ENCODE data around the gene LAMA3.

Gene LAMA3

DNA sequence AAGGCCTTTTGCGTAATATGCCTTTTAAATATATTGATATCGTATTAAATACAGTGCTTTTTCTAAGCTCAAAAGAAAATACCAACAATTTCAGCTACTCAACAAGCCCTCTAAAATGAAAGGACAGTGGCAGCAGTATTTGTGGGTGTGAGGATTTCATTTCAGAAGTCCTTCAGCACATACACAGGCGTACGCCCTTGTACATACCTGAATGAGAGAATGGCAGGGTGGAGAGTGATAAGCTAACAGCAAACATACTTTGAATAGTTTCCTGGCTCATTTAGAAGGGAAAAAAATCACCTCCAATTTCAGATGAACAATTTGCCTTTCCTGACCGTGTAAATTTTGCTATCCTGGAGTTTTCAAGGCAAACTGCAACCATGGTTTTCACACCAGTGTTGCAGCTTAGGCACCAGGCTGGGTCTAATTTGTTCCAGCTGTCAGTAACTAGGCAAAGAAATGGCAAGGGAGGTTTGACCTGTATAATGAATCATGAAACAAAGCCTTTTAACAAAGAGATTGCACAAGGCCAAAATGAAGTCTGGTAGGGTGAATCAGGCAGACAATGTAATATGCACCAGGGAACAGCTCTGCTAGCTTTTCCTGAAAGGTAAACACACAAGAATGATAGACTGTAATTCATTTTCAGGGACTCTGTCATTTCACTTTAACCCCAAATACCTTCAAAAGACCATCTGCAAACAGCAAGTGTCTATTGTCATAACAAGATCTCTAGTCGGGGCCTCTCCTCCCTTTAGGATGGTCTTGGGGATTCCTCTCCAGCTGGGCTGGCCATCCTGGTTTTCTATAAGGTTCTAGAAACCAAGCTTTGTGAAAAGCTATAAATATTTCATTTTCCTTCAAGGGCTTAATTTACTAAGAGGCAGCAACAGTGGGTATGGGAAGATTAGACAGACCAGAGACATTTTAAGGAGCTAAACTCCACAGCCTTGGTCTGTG lies 38.0 kb upstream of the LAMA3 start:
- Histone ChIP-seq H3K4me3 (ENCODE audit: low read depth, low read length) (no peak overlapping the region), H3K9ac (ENCODE audit: low read depth, low read length) (no peak overlapping the region), H3K27ac (ENCODE audit: low read depth, low read length) (no peak overlapping the region), H3K36me3 (ENCODE audit: control insufficient read depth, insufficient read depth, low read length) (no peaks in the 10 kb centered on the region), H3K9me3 (ENCODE audit: control insufficient read depth, insufficient read depth, low read length) (no peaks in the 10 kb centered on the region), H3K4me1 (ENCODE audit: control insufficient read depth, insufficient read depth, low read length) (peaks cover 8% of the 10 kb centered on the region), H3K27me3 (ENCODE audit: control insufficient read depth, insufficient read depth, low read length) (no peaks in the 10 kb centered on the region)

DNA sequence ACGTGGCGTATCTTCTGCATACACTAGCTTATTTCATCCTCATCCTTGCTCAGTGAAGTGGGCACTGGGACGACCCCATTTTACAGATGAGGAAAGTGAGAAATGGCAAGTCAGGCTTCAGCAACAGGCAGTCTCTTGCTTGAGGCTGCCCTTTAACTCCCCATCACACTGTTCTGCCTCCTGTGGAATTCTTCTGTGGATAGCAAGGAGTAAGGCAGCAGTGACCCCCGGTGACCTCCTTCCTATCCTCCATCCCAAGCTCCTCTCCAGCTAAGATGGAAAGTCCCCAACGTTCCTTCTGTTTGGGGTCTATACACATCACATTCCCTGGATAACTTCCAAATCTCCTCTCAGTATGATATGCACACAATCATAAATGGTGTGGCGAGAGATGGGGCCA lies 37.0 kb upstream of the LAMA3 start:
- H3K27ac ChIP-seq (ENCODE audit: low read depth, low read length) = no peak overlapping the region
- peaks cover 8% of the 10 kb centered on the region for H3K4me1 ChIP-seq (ENCODE audit: control insufficient read depth, insufficient read depth, low read length)
- no peaks in the 10 kb centered on the region for H3K36me3 ChIP-seq (ENCODE audit: control insufficient read depth, insufficient read depth, low read length)
- no peak overlapping the region for H3K9ac ChIP-seq (ENCODE audit: low read depth, low read length)
- H3K4me3 ChIP-seq (ENCODE audit: low read depth, low read length) = no peak overlapping the region
- no peaks in the 10 kb centered on the region for H3K27me3 ChIP-seq (ENCODE audit: control insufficient read depth, insufficient read depth, low read length)
- H3K9me3 ChIP-seq (ENCODE audit: control insufficient read depth, insufficient read depth, low read length) = no peaks in the 10 kb centered on the region

DNA sequence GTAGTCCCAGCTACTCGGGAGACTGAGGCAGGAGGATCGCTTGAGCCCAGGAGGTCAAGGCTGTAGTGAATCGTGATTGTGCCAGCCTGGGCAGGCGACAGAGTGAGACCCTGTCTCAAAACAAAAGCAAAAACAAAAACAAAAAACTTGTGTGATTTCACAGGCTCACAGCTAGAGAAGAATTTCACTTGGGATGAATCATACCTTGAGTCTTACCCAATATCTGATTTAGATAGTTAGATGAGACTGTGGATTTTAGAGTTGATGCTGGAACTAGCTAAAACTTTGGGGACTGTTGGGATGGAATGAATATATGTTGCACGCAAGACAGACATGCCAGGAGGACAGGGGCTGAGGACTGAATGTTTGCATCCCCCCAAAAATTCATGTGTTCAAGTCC lies 31.0 kb upstream of the LAMA3 start:
- Histone ChIP-seq H3K4me3 (ENCODE audit: low read depth, low read length) (no peak overlapping the region), H3K9ac (ENCODE audit: low read depth, low read length) (no peak overlapping the region), H3K36me3 (ENCODE audit: control insufficient read depth, insufficient read depth, low read length) (no peaks in the 10 kb centered on the region), H3K27me3 (ENCODE audit: control insufficient read depth, insufficient read depth, low read length) (peaks cover 9% of the 10 kb centered on the region), H3K4me1 (ENCODE audit: control insufficient read depth, insufficient read depth, low read length) (peaks cover 21% of the 10 kb centered on the region), H3K27ac (ENCODE audit: low read depth, low read length) (no peak overlapping the region), H3K9me3 (ENCODE audit: control insufficient read depth, insufficient read depth, low read length) (no peaks in the 10 kb centered on the region)

DNA sequence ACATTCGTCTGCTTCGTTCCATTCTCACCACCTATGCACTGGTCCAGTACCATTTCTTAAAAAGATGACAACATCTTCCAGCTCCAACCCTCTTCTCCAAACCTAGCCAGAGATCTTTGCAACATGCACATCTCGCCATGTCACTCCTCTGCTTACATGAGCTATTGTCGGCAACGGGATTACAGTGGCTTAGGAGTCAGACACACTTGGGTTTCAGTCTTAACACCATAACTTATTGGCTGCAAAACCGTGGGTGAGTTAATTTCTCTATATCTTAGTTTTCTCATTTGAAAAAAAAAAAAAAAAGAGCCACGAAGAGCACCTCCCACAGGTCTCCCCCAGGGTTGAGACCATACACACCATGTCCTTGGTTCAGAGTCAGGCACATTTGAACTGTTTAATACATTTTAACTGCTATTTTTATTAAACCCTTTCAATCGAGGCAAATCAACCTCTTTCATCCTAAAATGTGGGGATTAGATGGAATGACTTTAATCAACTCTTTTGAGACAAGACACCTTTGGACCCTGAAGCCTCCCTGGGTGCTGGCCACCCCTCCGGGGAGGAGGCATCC lies 27.4 kb upstream of the LAMA3 start:
- Histone ChIP-seq H3K4me1 (ENCODE audit: control insufficient read depth, insufficient read depth, low read length) (peaks cover 22% of the 10 kb centered on the region), H3K4me3 (ENCODE audit: low read depth, low read length) (peak overlapping the region; percentile 74), H3K36me3 (ENCODE audit: control insufficient read depth, insufficient read depth, low read length) (no peaks in the 10 kb centered on the region), H3K27ac (ENCODE audit: low read depth, low read length) (no peak overlapping the region), H3K9ac (ENCODE audit: low read depth, low read length) (no peak overlapping the region), H3K9me3 (ENCODE audit: control insufficient read depth, insufficient read depth, low read length) (no peaks in the 10 kb centered on the region), H3K27me3 (ENCODE audit: control insufficient read depth, insufficient read depth, low read length) (peaks cover 9% of the 10 kb centered on the region)

DNA sequence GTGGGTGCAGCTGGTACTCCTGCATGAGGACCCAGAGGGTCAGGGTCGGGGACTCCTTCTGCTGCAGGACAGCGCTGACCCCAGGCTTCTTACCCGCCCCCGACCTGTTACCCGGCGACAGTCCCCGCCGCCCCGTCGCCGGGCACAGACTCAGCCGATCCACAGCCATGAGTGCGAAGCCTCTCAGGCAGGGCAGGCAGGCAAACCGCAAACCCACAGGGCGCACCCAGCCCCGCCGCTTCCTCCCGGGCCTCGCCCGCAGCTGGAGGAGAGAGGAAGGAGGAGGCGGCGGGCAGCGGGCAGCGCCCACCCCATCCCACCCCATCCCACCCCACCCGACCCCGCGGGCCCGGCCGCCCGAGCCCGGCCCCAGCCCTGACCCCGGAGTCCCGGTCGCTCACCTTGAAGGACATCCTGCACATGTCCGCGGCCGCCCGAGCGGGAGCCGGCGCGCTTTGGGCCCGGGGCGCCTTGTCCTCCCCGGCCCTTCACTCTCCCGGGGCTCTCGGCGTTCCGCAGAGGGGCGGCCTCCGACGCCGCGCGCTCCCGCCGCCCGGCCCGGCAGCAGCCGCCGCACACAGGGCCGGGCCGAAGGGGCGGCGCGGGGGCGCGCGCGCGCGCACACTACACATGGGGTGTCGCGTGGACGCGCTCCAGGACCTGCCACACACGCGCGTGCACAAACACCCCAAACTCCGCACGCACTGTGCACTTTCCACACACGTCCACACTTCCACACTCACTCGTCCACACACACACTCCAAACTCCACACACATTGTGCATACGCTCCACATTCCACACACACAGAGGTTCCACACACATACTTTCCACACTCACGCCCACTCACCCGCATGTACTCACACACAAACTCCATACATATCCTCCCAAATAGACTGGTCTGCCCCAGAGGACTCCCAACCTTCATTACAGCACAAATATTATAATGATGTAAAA lies 26.7 kb upstream of the LAMA3 start, which contains the start of gene ANKRD29:
Gene ANKRD29, minus strand, starts transcription at position 603 of the 955 bp plus-strand sequence. Its CDS starts 181 bp downstream, at position 422.
- H3K27ac ChIP-seq (ENCODE audit: low read depth, low read length) = no peak within 1 kb of the TSS
- no peaks in the 10 kb centered on the region for H3K36me3 ChIP-seq (ENCODE audit: control insufficient read depth, insufficient read depth, low read length)
- no peaks in the 10 kb centered on the region for H3K9me3 ChIP-seq (ENCODE audit: control insufficient read depth, insufficient read depth, low read length)
- no peak within 1 kb of the TSS for H3K9ac ChIP-seq (ENCODE audit: low read depth, low read length)
- H3K4me1 ChIP-seq (ENCODE audit: control insufficient read depth, insufficient read depth, low read length) = peaks cover 22% of the 10 kb centered on the region
- H3K27me3 ChIP-seq (ENCODE audit: control insufficient read depth, insufficient read depth, low read length) = peaks cover 9% of the 10 kb centered on the region
- peak within 1 kb of the TSS; percentile 74 for H3K4me3 ChIP-seq (ENCODE audit: low read depth, low read length)

DNA sequence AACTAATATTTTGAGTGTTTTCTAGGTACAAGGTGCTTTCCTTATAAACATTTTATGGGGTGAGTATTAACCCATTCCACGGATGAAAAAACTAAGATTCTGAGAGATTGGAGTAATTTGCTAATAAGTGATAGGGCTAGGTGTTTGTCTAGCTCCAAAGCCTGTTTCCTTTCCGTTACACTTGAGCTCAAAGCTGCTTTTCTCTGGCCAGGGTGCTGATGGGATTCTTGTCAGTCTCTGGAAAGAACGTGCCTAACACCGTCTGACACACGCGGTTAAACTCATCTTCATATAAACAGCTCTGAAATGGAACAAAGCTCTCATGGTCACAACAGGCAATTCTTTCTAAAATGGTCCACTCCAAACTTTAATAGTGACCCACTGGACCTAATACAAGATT lies 24.6 kb upstream of the LAMA3 start:
- peaks cover 9% of the 10 kb centered on the region for H3K27me3 ChIP-seq (ENCODE audit: control insufficient read depth, insufficient read depth, low read length)
- H3K9me3 ChIP-seq (ENCODE audit: control insufficient read depth, insufficient read depth, low read length) = no peaks in the 10 kb centered on the region
- no peaks in the 10 kb centered on the region for H3K36me3 ChIP-seq (ENCODE audit: control insufficient read depth, insufficient read depth, low read length)

DNA sequence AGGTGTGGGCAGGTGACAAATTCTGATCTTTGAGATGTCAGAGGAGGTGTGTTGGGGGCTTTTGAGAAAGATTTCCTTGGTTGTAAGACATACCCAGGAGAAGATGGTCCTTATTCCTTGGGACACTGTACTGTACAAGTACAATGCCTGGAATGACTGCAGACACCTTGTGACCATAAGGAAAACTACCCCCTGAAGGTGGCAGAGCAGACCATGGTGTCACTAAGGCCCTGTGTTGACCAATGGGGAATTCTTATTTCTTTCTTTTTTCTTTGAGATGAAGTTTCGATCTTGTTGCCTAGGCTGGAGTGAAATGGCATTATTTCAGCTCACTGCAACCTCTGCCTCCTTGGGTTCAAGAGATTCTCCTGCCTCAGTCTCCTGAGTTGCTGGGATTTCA lies 22.1 kb upstream of the LAMA3 start:
- peaks cover 2% of the 10 kb centered on the region for H3K27me3 ChIP-seq (ENCODE audit: control insufficient read depth, insufficient read depth, low read length)
- H3K4me1 ChIP-seq (ENCODE audit: control insufficient read depth, insufficient read depth, low read length) = peaks cover 13% of the 10 kb centered on the region; the same call in 1 of the 2 replicates
- H3K27ac ChIP-seq (ENCODE audit: low read depth, low read length) = no peak overlapping the region
- no peak overlapping the region for H3K4me3 ChIP-seq (ENCODE audit: low read depth, low read length)
- H3K36me3 ChIP-seq (ENCODE audit: control insufficient read depth, insufficient read depth, low read length) = no peaks in the 10 kb centered on the region
- no peaks in the 10 kb centered on the region for H3K9me3 ChIP-seq (ENCODE audit: control insufficient read depth, insufficient read depth, low read length)
- no peak overlapping the region for H3K9ac ChIP-seq (ENCODE audit: low read depth, low read length)

More for the DNA sequence above, 24.6 kb upstream of the LAMA3 start:
- Histone ChIP-seq H3K27ac (ENCODE audit: low read depth, low read length) (no peak overlapping the region), H3K9ac (ENCODE audit: low read depth, low read length) (no peak overlapping the region), H3K4me3 (ENCODE audit: low read depth, low read length) (no peak overlapping the region), H3K4me1 (ENCODE audit: control insufficient read depth, insufficient read depth, low read length) (peaks cover 23% of the 10 kb centered on the region)

DNA sequence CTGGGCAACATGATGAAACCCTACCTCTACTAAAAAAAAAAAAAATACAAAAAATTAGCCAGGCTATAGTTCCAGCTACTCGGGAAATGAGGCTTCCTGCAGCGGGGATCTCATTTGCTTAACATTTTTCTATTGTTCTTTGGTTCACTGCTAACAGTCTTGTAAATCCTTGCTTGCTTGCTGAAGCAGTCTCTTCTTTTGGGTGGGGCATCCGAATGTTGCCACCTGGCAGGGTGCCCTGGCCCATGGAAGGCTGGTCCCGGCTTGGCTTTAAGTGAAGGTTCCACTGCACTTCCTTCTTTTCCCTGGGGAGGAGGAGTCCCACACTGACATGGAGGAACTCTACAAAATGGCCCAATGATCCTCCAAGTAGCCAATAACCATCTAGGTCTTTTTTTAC lies 20.5 kb upstream of the LAMA3 start:
- Histone ChIP-seq H3K4me3 (ENCODE audit: low read depth, low read length) (no peak overlapping the region), H3K9me3 (ENCODE audit: control insufficient read depth, insufficient read depth, low read length) (no peaks in the 10 kb centered on the region), H3K9ac (ENCODE audit: low read depth, low read length) (no peak overlapping the region), H3K27ac (ENCODE audit: low read depth, low read length) (no peak overlapping the region), H3K27me3 (ENCODE audit: control insufficient read depth, insufficient read depth, low read length) (no peaks in the 10 kb centered on the region; the same call in 1 of the 2 replicates), H3K4me1 (ENCODE audit: control insufficient read depth, insufficient read depth, low read length) (0 out of 2 replicates have a peak, but pooled peaks cover 5% of the 10 kb centered on the region), H3K36me3 (ENCODE audit: control insufficient read depth, insufficient read depth, low read length) (no peaks in the 10 kb centered on the region)

DNA sequence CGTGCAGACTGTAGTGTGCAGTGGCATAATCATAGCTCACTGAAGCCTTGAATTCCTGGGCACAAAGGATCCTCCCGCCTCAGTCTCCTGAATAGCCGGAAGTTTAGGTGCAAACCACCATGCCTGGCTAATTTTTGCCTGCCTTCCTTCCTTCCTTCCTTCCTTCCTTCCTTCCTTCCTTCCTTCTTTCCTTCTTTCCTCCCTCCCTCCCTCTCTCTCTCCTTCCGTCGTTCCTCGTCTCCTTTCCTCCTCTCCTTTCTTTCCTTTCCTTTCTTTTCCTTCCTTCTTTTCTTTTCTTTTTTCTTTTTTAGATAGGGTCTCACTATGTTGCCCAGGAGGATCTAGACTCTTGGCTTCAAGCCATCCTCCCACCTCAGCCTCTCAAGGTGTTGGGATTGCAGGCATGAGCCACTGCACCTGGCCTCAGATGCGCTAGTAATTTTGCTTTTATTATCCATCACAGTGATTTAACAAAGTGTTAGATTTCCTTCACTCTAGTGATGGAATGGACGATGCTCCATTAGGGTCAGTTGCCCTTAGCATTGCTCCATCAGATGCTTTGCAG lies 20.0 kb upstream of the LAMA3 start:
- Histone ChIP-seq H3K27me3 (ENCODE audit: control insufficient read depth, insufficient read depth, low read length) (no peaks in the 10 kb centered on the region; the same call in 1 of the 2 replicates), H3K27ac (ENCODE audit: low read depth, low read length) (no peak overlapping the region), H3K4me3 (ENCODE audit: low read depth, low read length) (no peak overlapping the region), H3K4me1 (ENCODE audit: control insufficient read depth, insufficient read depth, low read length) (0 out of 2 replicates have a peak, but pooled peaks cover 5% of the 10 kb centered on the region), H3K9me3 (ENCODE audit: control insufficient read depth, insufficient read depth, low read length) (no peaks in the 10 kb centered on the region), H3K36me3 (ENCODE audit: control insufficient read depth, insufficient read depth, low read length) (no peaks in the 10 kb centered on the region), H3K9ac (ENCODE audit: low read depth, low read length) (no peak overlapping the region)

DNA sequence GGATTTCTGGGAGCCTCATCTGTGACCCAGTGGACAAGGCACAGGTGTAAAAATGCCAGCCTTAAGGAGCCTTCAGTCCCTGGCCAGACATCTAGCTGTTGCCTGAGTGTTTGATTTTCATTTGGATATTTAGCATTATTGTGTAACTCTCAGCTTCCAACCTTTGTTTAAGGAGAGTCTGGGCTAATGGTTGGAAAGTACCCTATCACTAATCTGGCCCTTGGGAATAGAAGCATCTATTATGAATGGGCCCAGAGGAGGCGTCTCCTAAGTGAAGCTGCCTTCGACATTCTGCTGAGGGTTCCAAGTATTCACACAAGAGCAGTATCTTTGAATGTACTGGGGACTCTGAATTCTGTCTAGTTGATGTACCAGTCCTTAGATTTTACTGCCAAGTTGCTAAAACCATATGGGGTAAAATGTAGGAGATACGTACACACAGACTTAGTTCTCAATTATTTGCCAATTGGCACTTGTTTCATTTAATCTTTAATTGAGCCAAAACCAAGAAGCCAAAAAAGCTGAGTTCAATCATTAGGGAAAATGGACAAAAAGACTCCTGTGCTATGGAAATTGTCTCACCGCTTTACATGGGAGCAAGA lies 19.3 kb upstream of the LAMA3 start:
- 0 out of 2 replicates have a peak, but pooled peaks cover 5% of the 10 kb centered on the region for H3K4me1 ChIP-seq (ENCODE audit: control insufficient read depth, insufficient read depth, low read length)
- no peak overlapping the region for H3K4me3 ChIP-seq (ENCODE audit: low read depth, low read length)
- H3K27ac ChIP-seq (ENCODE audit: low read depth, low read length) = no peak overlapping the region
- H3K36me3 ChIP-seq (ENCODE audit: control insufficient read depth, insufficient read depth, low read length) = no peaks in the 10 kb centered on the region
- no peaks in the 10 kb centered on the region for H3K9me3 ChIP-seq (ENCODE audit: control insufficient read depth, insufficient read depth, low read length)
- H3K27me3 ChIP-seq (ENCODE audit: control insufficient read depth, insufficient read depth, low read length) = no peaks in the 10 kb centered on the region; the same call in 1 of the 2 replicates
- no peak overlapping the region for H3K9ac ChIP-seq (ENCODE audit: low read depth, low read length)

All from HUES48 (cell line).